ENCODE measurements around the gene RASSF5.

Gene RASSF5

DNA sequence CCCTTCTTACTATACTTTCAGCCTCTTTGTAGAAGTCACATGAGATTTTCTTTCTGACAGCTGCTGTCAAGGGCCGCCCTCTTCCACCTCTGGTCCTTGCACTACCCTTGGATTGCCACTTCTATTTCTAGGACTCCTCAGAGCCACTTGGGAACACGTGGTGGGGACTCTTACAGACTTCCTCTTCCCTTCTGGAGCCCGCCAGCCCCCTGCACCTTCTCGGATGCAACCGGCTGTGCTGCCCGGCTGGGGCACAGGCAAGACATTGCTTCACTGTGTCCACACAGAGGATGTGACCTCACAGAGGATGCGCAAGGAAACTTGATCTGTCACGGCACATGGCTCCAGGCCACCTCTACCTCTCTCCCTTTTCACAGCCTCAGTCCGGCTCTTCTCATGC is 39.4 kb upstream of the RASSF5 start:
- Histone ChIP-seq H3K27me3 (ENCODE audit: control insufficient read depth, insufficient read depth, low read length) (no peaks in the 10 kb centered on the region), H3K4me3 (ENCODE audit: low read length) (no peak overlapping the region), H3K27ac (ENCODE audit: low read length) (no peak overlapping the region), H3K36me3 (ENCODE audit: control insufficient read depth, insufficient read depth, low read length) (no peaks in the 10 kb centered on the region), H3K9me3 (ENCODE audit: control insufficient read depth, insufficient read depth, low read length) (no peaks in the 10 kb centered on the region), H3K4me1 (ENCODE audit: control insufficient read depth, insufficient read depth, low read length) (peaks cover 11% of the 10 kb centered on the region)
- no CpG with 5 or more reads among the region's 9 CpGs for WGBS (ENCODE audit: insufficient coverage, insufficient read length)
- DNase-seq (ENCODE audit: low read depth, low spot score), result no peak

DNA sequence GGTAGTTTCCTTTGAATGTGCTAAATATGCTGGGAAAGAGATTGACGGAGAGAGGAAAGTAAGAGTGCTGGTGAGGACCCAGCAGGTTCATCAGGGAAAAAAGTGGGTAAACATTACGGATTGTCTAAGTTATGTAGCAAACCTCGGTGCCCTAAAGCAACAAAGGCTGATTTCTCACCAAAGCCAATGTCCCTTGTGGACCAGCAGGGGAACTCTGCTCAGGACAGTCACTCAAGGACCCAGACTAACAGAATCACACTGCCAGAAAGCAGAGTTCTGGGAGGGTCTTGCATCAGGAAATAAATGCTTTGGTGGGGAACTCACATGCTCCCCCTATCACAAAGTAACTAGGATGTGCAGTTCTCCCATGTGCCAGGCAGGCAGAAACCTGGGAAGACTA is 38.8 kb upstream of the RASSF5 start:
- Histone ChIP-seq H3K27me3 (ENCODE audit: control insufficient read depth, insufficient read depth, low read length) (no peaks in the 10 kb centered on the region), H3K27ac (ENCODE audit: low read length) (no peak overlapping the region), H3K4me1 (ENCODE audit: control insufficient read depth, insufficient read depth, low read length) (peaks cover 15% of the 10 kb centered on the region), H3K4me3 (ENCODE audit: low read length) (no peak overlapping the region), H3K36me3 (ENCODE audit: control insufficient read depth, insufficient read depth, low read length) (no peaks in the 10 kb centered on the region), H3K9me3 (ENCODE audit: control insufficient read depth, insufficient read depth, low read length) (no peaks in the 10 kb centered on the region)
- DNase-seq (ENCODE audit: low read depth, low spot score), result no peak
- WGBS (ENCODE audit: insufficient coverage, insufficient read length), result no CpG with 5 or more reads among the region's 3 CpGs

DNA sequence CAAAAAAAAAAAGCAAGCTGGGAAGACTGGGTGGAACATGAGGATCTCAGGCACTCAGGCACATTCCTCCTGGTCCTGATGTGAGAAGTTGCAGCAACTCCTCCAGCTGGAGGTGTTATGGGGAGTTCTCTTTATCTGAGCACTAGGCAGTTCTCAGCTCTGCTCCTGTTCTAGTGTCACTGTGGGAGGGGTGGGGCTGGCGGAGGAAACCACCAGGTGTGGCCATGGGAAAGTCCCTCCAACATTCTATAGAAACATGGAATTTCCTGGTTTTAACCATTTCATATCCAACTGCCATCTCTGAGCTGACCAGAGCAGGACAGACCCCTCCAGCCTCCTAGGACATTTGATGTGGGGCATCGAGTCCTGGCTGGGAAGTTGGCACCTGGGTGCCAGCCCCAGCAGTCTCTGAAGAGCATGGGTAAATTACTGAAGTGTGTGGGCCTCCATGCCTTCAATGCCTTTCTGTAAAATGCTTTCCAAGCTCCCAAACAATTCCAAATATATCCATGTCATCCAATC is 37.9 kb upstream of the RASSF5 start:
- no peak for DNase-seq (ENCODE audit: low read depth, low spot score)
- H3K36me3 ChIP-seq (ENCODE audit: control insufficient read depth, insufficient read depth, low read length), result no peaks in the 10 kb centered on the region
- H3K27me3 ChIP-seq (ENCODE audit: control insufficient read depth, insufficient read depth, low read length), result no peaks in the 10 kb centered on the region
- WGBS (ENCODE audit: insufficient coverage, insufficient read length), result no CpG with 5 or more reads among the region's 2 CpGs
- peaks cover 17% of the 10 kb centered on the region for H3K4me1 ChIP-seq (ENCODE audit: control insufficient read depth, insufficient read depth, low read length)
- H3K4me3 ChIP-seq (ENCODE audit: low read length), result no peak overlapping the region
- no peak overlapping the region for H3K27ac ChIP-seq (ENCODE audit: low read length)
- no peaks in the 10 kb centered on the region for H3K9me3 ChIP-seq (ENCODE audit: control insufficient read depth, insufficient read depth, low read length)

DNA sequence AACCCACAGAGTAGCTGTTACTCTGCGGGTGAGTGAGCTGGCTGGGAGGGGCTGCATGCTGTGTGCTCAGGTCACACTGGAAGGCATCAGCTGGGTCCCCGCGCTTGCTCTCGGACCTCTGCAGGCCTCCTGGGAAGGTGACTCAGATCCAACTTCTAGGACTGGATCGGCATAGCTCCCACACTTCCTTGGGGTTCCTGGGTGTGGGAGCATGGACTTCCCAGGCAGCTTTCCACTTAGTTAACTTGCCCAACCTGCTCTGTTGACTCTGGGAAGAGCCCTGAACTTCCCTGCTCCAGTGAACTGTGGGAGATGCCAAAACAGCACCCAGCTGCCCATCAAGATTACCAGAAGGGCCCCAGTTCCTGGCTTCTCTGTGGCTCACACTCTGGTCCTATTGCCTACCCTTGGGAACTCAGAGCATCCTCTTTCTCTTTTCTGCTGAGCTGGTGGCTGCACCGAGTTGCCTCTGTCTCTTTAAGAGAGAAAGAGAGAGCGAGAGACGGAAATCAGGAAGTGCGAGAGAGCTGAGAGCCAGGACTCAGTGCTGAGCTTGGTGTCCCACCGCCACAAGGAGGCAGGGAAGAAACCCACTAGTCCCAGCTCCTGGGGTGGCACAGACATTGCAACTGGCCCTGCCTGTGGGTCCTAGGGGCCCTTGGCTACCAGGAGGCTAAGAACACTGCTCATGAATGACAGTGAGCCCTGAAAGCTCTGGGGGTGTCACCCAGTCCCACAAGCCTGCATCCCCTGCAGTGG is 37.2 kb upstream of the RASSF5 start, which contains the start of gene IKBKE:
TSS of gene IKBKE (plus strand) at position 544 of the 759 bp plus-strand sequence. CDS start 2,752 bp downstream, outside the sequence.
- Histone ChIP-seq H3K9me3 (ENCODE audit: control insufficient read depth, insufficient read depth, low read length) (no peaks in the 10 kb centered on the region), H3K4me1 (ENCODE audit: control insufficient read depth, insufficient read depth, low read length) (peaks cover 17% of the 10 kb centered on the region), H3K4me3 (ENCODE audit: low read length) (peak within 1 kb of the TSS; percentile 36; the same call in 1 of the 2 replicates), H3K36me3 (ENCODE audit: control insufficient read depth, insufficient read depth, low read length) (no peaks in the 10 kb centered on the region), H3K27ac (ENCODE audit: low read length) (no peak within 1 kb of the TSS), H3K27me3 (ENCODE audit: control insufficient read depth, insufficient read depth, low read length) (no peaks in the 10 kb centered on the region)
- peak; percentile 33 for DNase-seq (ENCODE audit: low read depth, low spot score)
- WGBS (ENCODE audit: insufficient coverage, insufficient read length), result no CpG with 5 or more reads among the region's 10 CpGs

DNA sequence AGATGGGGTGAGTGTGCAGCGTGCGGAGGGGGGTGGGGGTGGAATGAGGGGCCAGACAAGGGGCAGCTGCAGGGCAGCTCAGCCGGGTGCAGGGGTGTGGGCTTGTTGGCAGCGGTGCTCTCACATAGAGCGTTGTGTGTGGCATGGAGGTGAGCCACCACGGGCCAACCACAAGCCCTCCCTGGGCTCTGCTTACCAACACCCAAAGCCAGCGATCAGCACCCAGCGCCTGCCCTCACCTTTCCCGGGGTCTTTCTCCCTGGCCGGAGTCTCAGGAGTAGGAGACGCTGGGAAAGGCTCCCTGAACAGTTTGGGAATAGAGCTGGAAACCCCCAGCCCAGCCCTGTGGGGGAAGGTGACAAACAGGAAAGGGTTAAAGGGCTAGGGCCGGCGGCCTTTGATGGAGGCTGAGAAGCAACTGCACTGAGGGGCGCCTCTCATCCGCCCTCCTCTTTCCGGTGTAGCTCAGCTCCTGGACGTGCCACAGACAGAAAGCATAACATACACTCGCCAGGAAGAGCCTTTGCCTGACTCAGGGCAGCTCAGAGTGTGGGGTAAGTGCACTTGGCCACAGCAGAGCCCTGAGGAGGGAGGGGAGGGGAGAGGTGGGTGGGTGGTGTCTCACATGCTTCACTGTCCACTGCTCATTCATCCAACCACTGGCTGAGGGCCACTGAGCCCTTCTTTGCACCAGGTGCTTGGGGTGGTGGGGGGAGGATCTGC is 36.5 kb upstream of the RASSF5 start:
- WGBS (ENCODE audit: insufficient coverage, insufficient read length), result no CpG with 5 or more reads among the region's 18 CpGs
- Histone ChIP-seq H3K9me3 (ENCODE audit: control insufficient read depth, insufficient read depth, low read length) (no peaks in the 10 kb centered on the region), H3K27ac (ENCODE audit: low read length) (no peak overlapping the region), H3K27me3 (ENCODE audit: control insufficient read depth, insufficient read depth, low read length) (no peaks in the 10 kb centered on the region), H3K4me3 (ENCODE audit: low read length) (peak overlapping the region; percentile 36; the same call in 1 of the 2 replicates), H3K36me3 (ENCODE audit: control insufficient read depth, insufficient read depth, low read length) (no peaks in the 10 kb centered on the region), H3K4me1 (ENCODE audit: control insufficient read depth, insufficient read depth, low read length) (peaks cover 17% of the 10 kb centered on the region)
- peak; percentile 41 for DNase-seq (ENCODE audit: low read depth, low spot score)

DNA sequence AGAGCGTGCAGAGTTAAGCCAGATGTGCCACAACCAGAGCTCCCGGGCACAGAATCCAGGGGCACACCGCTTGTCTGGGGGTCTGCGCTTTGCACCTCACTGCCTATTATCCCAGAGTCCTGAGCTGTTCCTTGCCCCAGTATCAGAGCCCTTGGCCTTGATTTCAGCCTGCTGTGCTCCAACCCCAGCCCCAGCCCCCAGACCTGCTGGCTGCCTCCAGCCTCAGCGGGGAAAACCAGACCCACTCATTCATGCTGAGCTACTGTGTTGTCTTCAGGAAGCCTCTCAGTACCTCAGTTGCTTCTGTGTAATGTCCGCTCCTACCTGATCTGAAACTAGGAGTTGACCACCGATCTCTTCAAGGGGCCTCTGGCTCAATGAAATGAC is 35.9 kb upstream of the RASSF5 start:
- H3K27me3 ChIP-seq (ENCODE audit: control insufficient read depth, insufficient read depth, low read length), result no peaks in the 10 kb centered on the region
- no peak for DNase-seq (ENCODE audit: low read depth, low spot score)
- H3K4me1 ChIP-seq (ENCODE audit: control insufficient read depth, insufficient read depth, low read length), result peaks cover 17% of the 10 kb centered on the region
- no peaks in the 10 kb centered on the region for H3K9me3 ChIP-seq (ENCODE audit: control insufficient read depth, insufficient read depth, low read length)
- no CpG with 5 or more reads among the region's 7 CpGs for WGBS (ENCODE audit: insufficient coverage, insufficient read length)
- H3K4me3 ChIP-seq (ENCODE audit: low read length), result no peak overlapping the region; the same call in 1 of the 2 replicates
- H3K36me3 ChIP-seq (ENCODE audit: control insufficient read depth, insufficient read depth, low read length), result no peaks in the 10 kb centered on the region
- H3K27ac ChIP-seq (ENCODE audit: low read length), result no peak overlapping the region

DNA sequence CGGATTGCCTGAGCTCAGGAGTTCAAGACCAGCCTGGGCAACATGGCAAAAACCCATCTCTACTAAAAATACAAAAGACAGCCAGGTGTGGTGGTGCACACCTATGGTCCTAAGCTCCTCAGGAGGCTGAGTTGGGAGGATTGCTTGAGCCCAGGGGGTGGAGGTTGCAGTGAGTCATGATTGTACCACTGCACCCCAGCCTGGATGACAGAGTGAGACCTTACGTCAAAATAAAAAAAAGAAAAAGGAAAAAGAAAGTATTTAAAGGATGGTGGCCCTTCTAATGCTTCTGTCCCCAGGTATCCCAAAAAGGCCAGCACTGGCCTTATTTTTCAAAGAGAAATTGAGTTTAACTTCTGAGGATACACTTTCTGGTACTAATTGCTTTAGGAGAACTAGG is 35.3 kb upstream of the RASSF5 start:
- WGBS (ENCODE audit: insufficient coverage, insufficient read length), result no CpG with 5 or more reads among the region's 2 CpGs
- no peak for DNase-seq (ENCODE audit: low read depth, low spot score)
- no peaks in the 10 kb centered on the region for H3K9me3 ChIP-seq (ENCODE audit: control insufficient read depth, insufficient read depth, low read length)
- no peaks in the 10 kb centered on the region for H3K36me3 ChIP-seq (ENCODE audit: control insufficient read depth, insufficient read depth, low read length)
- no peak overlapping the region for H3K27ac ChIP-seq (ENCODE audit: low read length)
- no peak overlapping the region for H3K4me3 ChIP-seq (ENCODE audit: low read length)
- peaks cover 13% of the 10 kb centered on the region for H3K4me1 ChIP-seq (ENCODE audit: control insufficient read depth, insufficient read depth, low read length)
- H3K27me3 ChIP-seq (ENCODE audit: control insufficient read depth, insufficient read depth, low read length), result no peaks in the 10 kb centered on the region

DNA sequence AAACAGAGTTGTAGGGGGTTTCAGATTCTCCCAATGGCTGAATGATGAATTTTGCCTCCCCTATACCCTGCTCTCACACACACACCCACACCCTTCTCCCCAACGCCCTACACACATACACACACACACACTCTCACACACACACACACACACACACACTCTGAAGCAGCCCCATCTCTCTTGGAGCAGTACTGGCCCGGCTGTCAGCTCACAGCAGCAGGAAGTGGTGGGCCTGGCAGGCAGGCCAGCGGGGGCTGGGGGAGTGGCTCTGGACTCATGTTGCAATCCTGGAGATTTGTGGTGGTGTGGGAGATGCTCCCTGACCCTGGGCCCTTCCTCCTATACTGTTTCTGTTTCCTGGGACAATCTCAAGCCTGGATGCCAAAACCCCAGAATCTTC is 34.9 kb upstream of the RASSF5 start:
- Histone ChIP-seq H3K4me1 (ENCODE audit: control insufficient read depth, insufficient read depth, low read length) (peaks cover 13% of the 10 kb centered on the region), H3K27ac (ENCODE audit: low read length) (no peak overlapping the region), H3K4me3 (ENCODE audit: low read length) (no peak overlapping the region), H3K9me3 (ENCODE audit: control insufficient read depth, insufficient read depth, low read length) (no peaks in the 10 kb centered on the region), H3K36me3 (ENCODE audit: control insufficient read depth, insufficient read depth, low read length) (no peaks in the 10 kb centered on the region), H3K27me3 (ENCODE audit: control insufficient read depth, insufficient read depth, low read length) (no peaks in the 10 kb centered on the region)
- no CpG with 5 or more reads among the region's 3 CpGs for WGBS (ENCODE audit: insufficient coverage, insufficient read length)
- no peak for DNase-seq (ENCODE audit: low read depth, low spot score)

DNA sequence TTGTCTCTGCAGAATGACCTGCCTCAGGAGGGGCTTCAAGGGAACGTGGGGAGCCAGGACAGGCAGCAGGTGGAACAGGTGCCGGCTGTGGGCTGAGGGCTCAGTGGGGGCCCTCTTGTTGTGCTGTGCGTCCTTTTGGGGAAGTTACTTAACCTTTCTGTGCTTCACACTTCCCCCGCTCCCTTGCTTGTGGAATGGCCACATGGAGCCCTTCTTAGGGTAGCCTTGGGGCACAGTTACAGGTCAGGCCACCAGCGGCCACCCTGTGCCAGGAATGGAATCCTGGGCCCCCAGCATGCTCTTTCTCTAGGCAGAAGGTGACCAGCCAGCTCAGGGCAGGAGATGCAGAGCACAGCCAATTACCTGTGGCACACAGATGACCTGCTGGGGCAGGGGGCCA is 34.4 kb upstream of the RASSF5 start:
- H3K27me3 ChIP-seq (ENCODE audit: control insufficient read depth, insufficient read depth, low read length), result no peaks in the 10 kb centered on the region
- peaks cover 13% of the 10 kb centered on the region for H3K4me1 ChIP-seq (ENCODE audit: control insufficient read depth, insufficient read depth, low read length)
- no peaks in the 10 kb centered on the region for H3K9me3 ChIP-seq (ENCODE audit: control insufficient read depth, insufficient read depth, low read length)
- H3K36me3 ChIP-seq (ENCODE audit: control insufficient read depth, insufficient read depth, low read length), result no peaks in the 10 kb centered on the region
- no peak overlapping the region for H3K27ac ChIP-seq (ENCODE audit: low read length)
- no peak for DNase-seq (ENCODE audit: low read depth, low spot score)
- no peak overlapping the region for H3K4me3 ChIP-seq (ENCODE audit: low read length)
- no CpG with 5 or more reads among the region's 5 CpGs for WGBS (ENCODE audit: insufficient coverage, insufficient read length)

DNA sequence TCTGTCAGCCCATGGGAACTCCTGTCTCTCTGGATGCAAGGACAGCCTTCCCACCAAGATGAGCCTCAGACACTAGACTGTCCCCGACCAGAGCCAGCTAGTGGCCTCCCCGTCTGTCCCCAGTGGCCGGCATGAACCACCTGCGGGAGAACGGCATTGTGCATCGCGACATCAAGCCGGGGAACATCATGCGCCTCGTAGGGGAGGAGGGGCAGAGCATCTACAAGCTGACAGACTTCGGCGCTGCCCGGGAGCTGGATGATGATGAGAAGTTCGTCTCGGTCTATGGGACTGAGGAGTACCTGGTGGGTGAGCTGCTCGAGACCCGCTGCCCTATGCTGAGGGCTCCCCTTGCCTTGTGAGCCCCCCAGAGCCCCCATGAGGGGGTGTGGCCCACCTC is 31.3 kb upstream of the RASSF5 start:
- WGBS (ENCODE audit: insufficient coverage, insufficient read length), result no CpG with 5 or more reads among the region's 17 CpGs
- Histone ChIP-seq H3K4me1 (ENCODE audit: control insufficient read depth, insufficient read depth, low read length) (peaks cover 8% of the 10 kb centered on the region), H3K27me3 (ENCODE audit: control insufficient read depth, insufficient read depth, low read length) (no peaks in the 10 kb centered on the region), H3K36me3 (ENCODE audit: control insufficient read depth, insufficient read depth, low read length) (no peaks in the 10 kb centered on the region), H3K9me3 (ENCODE audit: control insufficient read depth, insufficient read depth, low read length) (no peaks in the 10 kb centered on the region), H3K4me3 (ENCODE audit: low read length) (no peak overlapping the region), H3K27ac (ENCODE audit: low read length) (no peak overlapping the region)
- DNase-seq (ENCODE audit: low read depth, low spot score), result no peak
